IMR-90 (cell line): ENCODE results near the gene VDAC2. TPM values are rescaled to one million over a fixed set of nuclear protein-coding genes. Genes with fewer than 3 reads are reported as not detected.
"Not testable (repeated sequence)": the region's sequence is repeated elsewhere in the genome, so short reads cannot be mapped to it uniquely, and the experiment has no call there.

ENCODE experiments used
- ATAC-seq: fragments of 200-7000 bp; cut with Tn5 transposase; 2 replicates; pipeline ENCODE4 v1.9.1; 2020; ENCODE audit warnings: low read depth, mild to moderate bottlenecking, moderate library complexity
- BruUV-seq: library from RNA; stranded (reverse); fragments of 400-500 nt; replicated peaks from 2 replicates; lab custom pipeline; 2021; lab: Mats Ljungman, UMichigan
- CTCF ChIA-PET: fragments of 300-600 bp; formaldehyde crosslinking; extraction: SDS; loops from one replicate; lab custom pipeline; 2021; ENCODE audit warnings: antibody characterized with exemption; lab: Yijun Ruan, JAX
- POLR2A ChIA-PET: fragments of 300-600 bp; sonication (Branson Sonifier 250); formaldehyde crosslinking; loops from one replicate; lab custom pipeline; 2022; ENCODE audit warnings: antibody characterized with exemption; ENCODE audit not compliant: unreplicated experiment; lab: Charles Lee
- DNase-seq: peaks from one replicate; pipeline ENCODE4 v3.0.0; 2013
- H2AFZ ChIP-seq: replicated peaks from 2 replicates; pipeline ENCODE3; 2013; ENCODE audit warnings: low read length, mild to moderate bottlenecking; ENCODE audit not compliant: poor library complexity
- H2AK5ac ChIP-seq: 2 replicates; pipeline ENCODE4 v1.6.1; 2013; ENCODE audit warnings: low read depth, low read length, inconsistent platforms
- H2AK9ac ChIP-seq: replicated peaks from 2 replicates; pipeline ENCODE3; 2013; ENCODE audit warnings: mild to moderate bottlenecking, low read depth, low read length, moderate library complexity; ENCODE audit not compliant: poor library complexity
- H2BK120ac ChIP-seq: 2 replicates; pipeline ENCODE4 v1.6.1; 2013; ENCODE audit warnings: low read depth, low read length, inconsistent platforms
- H2BK15ac ChIP-seq: 3 replicates; pipeline ENCODE4 v1.6.1; 2013; ENCODE audit warnings: low read depth, low read length, inconsistent platforms
- H2BK20ac ChIP-seq: 2 replicates; pipeline ENCODE4 v1.6.1; 2013; ENCODE audit warnings: low read depth, mild to moderate bottlenecking, inconsistent platforms, low read length, moderate library complexity
- H2BK5ac ChIP-seq: 2 replicates; pipeline ENCODE4 v1.6.1; 2013; ENCODE audit warnings: mild to moderate bottlenecking, low read depth, low read length, inconsistent platforms; ENCODE audit not compliant: poor library complexity, severe bottlenecking
- H3K14ac ChIP-seq: replicated peaks from 2 replicates; pipeline ENCODE4 v1.6.1; 2013; ENCODE audit warnings: low read depth, low read length, inconsistent platforms
- H3K18ac ChIP-seq: 2 replicates; pipeline ENCODE4 v1.6.1; 2013; ENCODE audit warnings: low read depth, low read length, control low read depth
- H3K23ac ChIP-seq: 2 replicates; pipeline ENCODE4 v1.6.1; 2013; ENCODE audit warnings: low read depth, low read length, inconsistent platforms
- H3K27ac ChIP-seq: 2 replicates; pipeline ENCODE4 v1.5.1; 2013; ENCODE audit warnings: mild to moderate bottlenecking, control low read depth, low read length; ENCODE audit not compliant: insufficient read depth
- H3K27me3 ChIP-seq: 2 replicates; pipeline ENCODE4 v1.6.1; 2013; ENCODE audit warnings: low read length; ENCODE audit not compliant: control insufficient read depth, insufficient read depth
- H3K36me3 ChIP-seq: 2 replicates; pipeline ENCODE4 v1.6.1; 2013; ENCODE audit warnings: low read length, mixed read lengths; ENCODE audit not compliant: control insufficient read depth, insufficient read depth
- H3K4ac ChIP-seq: 2 replicates; pipeline ENCODE4 v1.6.1; 2013; ENCODE audit warnings: low read depth, low read length, inconsistent platforms
- H3K4me1 ChIP-seq: 2 replicates; pipeline ENCODE4 v1.6.1; 2013; ENCODE audit warnings: low read length, mixed read lengths; ENCODE audit not compliant: control insufficient read depth, insufficient read depth
- H3K4me2 ChIP-seq: 2 replicates; pipeline ENCODE4 v1.6.1; 2013; ENCODE audit warnings: low read depth, mild to moderate bottlenecking, control low read depth, low read length, moderate library complexity
- H3K4me3 ChIP-seq: 2 replicates; pipeline ENCODE4 v1.5.1; 2013; ENCODE audit warnings: low read depth, mild to moderate bottlenecking, control low read depth, low read length, moderate library complexity; ENCODE audit not compliant: insufficient read depth
- H3K56ac ChIP-seq: 2 replicates; pipeline ENCODE4 v1.6.1; 2013; ENCODE audit warnings: low read length, inconsistent platforms; ENCODE audit not compliant: insufficient read depth; ENCODE audit errors: extremely low read depth
- H3K79me1 ChIP-seq, 2 experiments: 2 replicates each; pipeline ENCODE4 v1.6.1; 2013; ENCODE audit warnings: low read length in 2 of 2, inconsistent platforms in 1 of 2, low read depth in 1 of 2
- H3K9ac ChIP-seq: 2 replicates; pipeline ENCODE4 v1.6.1; 2013; ENCODE audit warnings: low read depth, low read length, control low read depth
- H3K9me1 ChIP-seq: 2 replicates; pipeline ENCODE4 v1.6.1; 2013; ENCODE audit warnings: low read length, inconsistent platforms; ENCODE audit not compliant: insufficient read depth
- H3K9me3 ChIP-seq: 2 replicates; pipeline ENCODE4 v1.6.1; 2013; ENCODE audit warnings: low read length; ENCODE audit not compliant: control insufficient read depth, insufficient read depth
- H4K20me1 ChIP-seq: 2 replicates; pipeline ENCODE4 v1.6.1; 2013; ENCODE audit warnings: low read length, inconsistent platforms; ENCODE audit not compliant: insufficient read depth
- H4K5ac ChIP-seq: 2 replicates; pipeline ENCODE4 v1.6.1; 2013; ENCODE audit warnings: mild to moderate bottlenecking, low read depth, low read length, control low read depth
- H4K8ac ChIP-seq, 2 experiments: 2 replicates each; pipeline ENCODE4 v1.6.1; 2013; ENCODE audit warnings: low read depth in 2 of 2, low read length in 2 of 2, control low read depth in 1 of 2, inconsistent platforms in 1 of 2
- H4K91ac ChIP-seq: 2 replicates; pipeline ENCODE4 v1.6.1; 2013; ENCODE audit warnings: low read depth, low read length, inconsistent platforms; ENCODE audit not compliant: insufficient read depth
- MAFK ChIP-seq: IDR thresholded peaks from 2 replicates; pipeline ENCODE4 v1.6.1; 2012; ENCODE audit warnings: low read depth, low read length, improper control_type of control experiment
- WGBS, 2 experiments: methylation state at CpG; one replicate each; pipeline versions ENCODE4 v1.1.5 to v1.1.7; 2013; ENCODE audit warnings: missing lambda C conversion rate in 2 of 2; ENCODE audit not compliant: insufficient read length in 1 of 2; ENCODE audit errors: extremely low coverage in 2 of 2; 5-methylcytosine and 5-hydroxymethylcytosine counted together
- dilution Hi-C: fragments of 300-500 bp; cut with HindIII; formaldehyde crosslinking; loops from one replicate; pipeline ENCODE4 v1.14.3; 2018; ENCODE audit warnings: low sequenced_read_pairs; ENCODE audit not compliant: unreplicated experiment
- in situ Hi-C: fragments of 300-500 bp; cut with MboI; formaldehyde crosslinking; loops from 3 replicates; pipeline ENCODE4 v1.14.3; 2019; ENCODE audit warnings: low sequenced_read_pairs, inconsistent platforms, mixed read lengths
- intact Hi-C: fragments of 100-400 bp; cut with micrococcal nuclease; formaldehyde crosslinking; loops from 2 replicates; pipeline ENCODE4 v1.10.0; 2022
- polyA plus RNA-seq, 3 experiments: library from polyadenylated mRNA; depleted of rRNA; stranded (reverse); fragments of >200 nt; gene quantifications; 2 replicates each; pipeline ENCODE4 v1.2.3, GENCODE V29; 2012; ENCODE audit warnings: low replicate concordance in 1 of 3
- total RNA-seq: library from RNA; depleted of rRNA; stranded (reverse); fragments of >200 nt; gene quantifications from 2 replicates; pipeline ENCODE4 v1.2.3, GENCODE V29; 2012

The VDAC2 gene
- total and polyA plus RNA-seq, 2 of the 4 experiments (the other 2 are of a cell fraction), result 122 to 139 TPM

DNA sequence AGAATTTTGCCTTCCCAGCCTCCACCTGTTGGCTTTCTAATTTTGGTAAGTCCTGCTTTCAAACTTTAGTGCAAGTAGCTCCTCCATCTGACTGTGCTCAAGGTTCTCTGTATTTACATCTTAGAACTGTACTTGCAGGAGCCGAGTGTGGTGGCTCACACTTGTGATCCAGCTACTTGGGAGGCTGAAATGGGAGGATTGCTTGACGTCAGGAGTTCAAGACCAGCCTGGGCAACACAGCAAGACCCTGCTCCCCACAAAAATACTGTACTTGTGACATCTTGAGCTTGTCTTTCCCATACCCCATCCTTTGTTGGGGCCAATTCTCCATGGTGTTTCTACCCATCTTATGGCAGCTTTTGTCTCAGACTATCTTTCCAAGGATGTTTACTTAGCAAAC lies 4.7 kb upstream of the VDAC2 start:
- no peaks in the 10 kb centered on the region for H3K36me3 ChIP-seq
- no peaks in the 10 kb centered on the region for H3K27me3 ChIP-seq
- peaks cover 21% of the 10 kb centered on the region for H3K4me1 ChIP-seq
- no peak overlapping the region for H2BK120ac ChIP-seq
- H3K18ac ChIP-seq, result no peak overlapping the region
- H3K79me1 ChIP-seq, result peaks cover 0 to 16% of the 10 kb centered on the region in 2 experiments; a peak in 1 of 4 replicates
- H3K9me3 ChIP-seq, result no peaks in the 10 kb centered on the region
- H2AFZ ChIP-seq, result no peak overlapping the region
- BruUV-seq, result no TSS peak
- POLR2A ChIA-PET, result no interaction called here
- no peak overlapping the region for H2BK15ac ChIP-seq
- H3K27ac ChIP-seq, result no peak overlapping the region
- no peak overlapping the region for H2AK9ac ChIP-seq
- H3K14ac ChIP-seq, result no peak overlapping the region
- no peak overlapping the region for H4K5ac ChIP-seq
- in situ Hi-C loops (no loop called here), intact Hi-C loops (no loop called here), dilution Hi-C loops (no loop called here)
- no peak for ATAC-seq
- H2BK5ac ChIP-seq, result no peak overlapping the region
- H3K9me1 ChIP-seq, result peaks cover 22% of the 10 kb centered on the region
- H3K4me2 ChIP-seq, result no peak overlapping the region
- H3K9ac ChIP-seq, result no peak overlapping the region
- no peak overlapping the region for H3K56ac ChIP-seq
- no peak overlapping the region for H4K8ac ChIP-seq
- CTCF ChIA-PET, result no interaction called here
- H2BK20ac ChIP-seq, result no peak overlapping the region
- WGBS, 2 experiments, result no CpG with 5 or more reads among the region's 2 CpGs
- H3K23ac ChIP-seq, result no peak overlapping the region
- DNase-seq, result no peak
- H4K91ac ChIP-seq, result no peak overlapping the region
- H4K20me1 ChIP-seq, result peaks cover under 1% of the 10 kb centered on the region; the same call in 1 of the 2 replicates
- H3K4me3 ChIP-seq, result no peak overlapping the region
- H3K4ac ChIP-seq, result 0 out of 2 replicates have a peak overlapping the region, but pooled peaks have one; percentile 21
- H2AK5ac ChIP-seq, result 0 out of 2 replicates have a peak overlapping the region, but pooled peaks have one; percentile 28
- TF ChIP-seq MAFK, result no peak

DNA sequence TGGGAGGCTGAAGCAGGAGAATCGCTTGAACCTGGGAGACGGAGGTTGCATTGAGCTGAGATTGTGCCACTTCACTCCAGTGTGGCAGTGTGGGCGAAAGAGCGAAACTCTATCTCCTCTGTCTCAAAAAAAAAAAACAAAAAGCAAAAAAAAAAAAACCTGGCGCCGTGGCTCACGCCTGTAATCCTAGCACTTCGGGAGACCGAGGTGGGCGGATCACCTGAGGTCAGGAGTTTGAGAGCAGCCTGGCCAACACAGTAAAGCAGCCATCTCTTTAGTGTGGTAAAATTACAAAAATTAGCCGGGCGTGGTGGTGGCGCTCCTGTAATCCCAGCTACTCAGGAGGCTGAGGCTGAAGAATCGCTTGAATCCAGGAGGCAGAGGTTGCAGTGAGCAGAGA lies 4.0 kb upstream of the VDAC2 start:
- CTCF ChIA-PET, H3K56ac ChIP-seq, H3K23ac ChIP-seq, H3K27me3 ChIP-seq, BruUV-seq, H3K4me2 ChIP-seq, ATAC-seq, in situ Hi-C loops, DNase-seq, H2BK120ac ChIP-seq, H3K9ac ChIP-seq, dilution Hi-C loops, H2BK20ac ChIP-seq, H4K91ac ChIP-seq, H2AK5ac ChIP-seq, H2AK9ac ChIP-seq, H2BK15ac ChIP-seq, H3K4me3 ChIP-seq, intact Hi-C loops, H3K9me3 ChIP-seq, H4K8ac ChIP-seq, H4K20me1 ChIP-seq, H2AFZ ChIP-seq, H4K5ac ChIP-seq, H3K18ac ChIP-seq, H3K4ac ChIP-seq, H3K36me3 ChIP-seq, H3K14ac ChIP-seq, H2BK5ac ChIP-seq, H3K27ac ChIP-seq: not testable (repeated sequence)
- peaks cover 0 to 16% of the 10 kb centered on the region in 2 experiments; a peak in 1 of 4 replicates for H3K79me1 ChIP-seq
- POLR2A ChIA-PET, result interaction anchor here (0.6 kb wide), 1 partner anchor 23 kb away, joined by 3 read pairs; no protein-coding TSS in a partner anchor
- H3K9me1 ChIP-seq, result peaks cover 22% of the 10 kb centered on the region
- H3K4me1 ChIP-seq, result peaks cover 21% of the 10 kb centered on the region
- WGBS, 2 experiments, result 74% methylated on average over 4 of the region's 14 CpGs; no CpG with 5 or more reads in 1 of the 2 experiments
